ENCODE measurements around the gene PARP3. TPM values are rescaled to one million over a fixed set of nuclear protein-coding genes. Genes with fewer than 3 reads are reported as not detected.

Gene PARP3
- total RNA-seq, 1 donor from 2014 or later, result 29.5 TPM

DNA sequence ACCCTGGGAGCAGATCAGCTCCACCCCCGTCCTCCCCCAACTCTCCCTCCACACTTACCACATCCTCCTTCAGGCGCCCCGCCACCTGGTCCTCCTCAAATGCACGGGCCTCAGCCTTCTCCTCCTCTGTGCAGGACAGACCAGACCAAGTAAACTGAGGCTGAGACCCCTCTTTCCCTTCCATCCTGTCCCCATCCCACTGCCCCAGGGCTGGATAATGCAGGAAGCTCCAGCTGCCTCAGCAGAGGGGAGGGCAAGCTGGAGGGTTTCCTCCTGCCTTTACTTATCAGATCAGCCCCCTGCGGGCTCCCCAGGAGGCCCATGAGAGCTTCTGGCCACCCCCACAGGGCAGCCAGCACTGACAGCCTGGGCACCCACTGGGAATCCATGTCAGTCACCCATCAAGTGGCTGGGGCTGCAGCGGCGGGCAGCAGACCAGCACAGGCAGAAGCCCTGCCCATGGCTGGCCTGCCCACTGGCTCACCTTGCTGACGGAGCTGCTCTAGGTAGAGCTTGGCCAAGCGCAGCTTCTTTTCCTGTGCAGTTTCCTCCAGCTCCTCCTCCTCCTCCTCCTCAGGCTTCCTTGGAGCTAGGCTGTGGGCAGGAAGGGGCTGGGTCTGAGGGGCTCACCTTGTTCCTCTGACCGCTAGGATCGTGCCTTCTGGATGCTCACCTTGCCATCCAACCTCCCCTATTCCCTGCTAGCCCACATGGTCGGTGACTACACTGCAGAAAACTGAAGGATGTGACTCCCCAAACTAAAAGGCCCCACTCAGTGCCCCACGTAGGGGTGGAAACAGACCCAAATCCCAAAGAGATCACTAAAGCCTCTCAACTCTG lies 4.3 kb upstream of the PARP3 start:
- H3K36me3 ChIP-seq, result peaks cover 46 to 61% of the 10 kb centered on the region in 2 donors
- H3K9me3 ChIP-seq, result no peaks in the 10 kb centered on the region
- no peak overlapping the region for H3K4me3 ChIP-seq
- peak in 1 of 2 donors; percentile 61 for DNase-seq (ENCODE audit: low spot score in 2 of 2)
- no peaks in the 10 kb centered on the region for H3K27me3 ChIP-seq
- intact Hi-C loops (cut with DNase I), result no loop called here
- no peak overlapping the region for H3K27ac ChIP-seq
- TF ChIP-seq, protein P1, sequence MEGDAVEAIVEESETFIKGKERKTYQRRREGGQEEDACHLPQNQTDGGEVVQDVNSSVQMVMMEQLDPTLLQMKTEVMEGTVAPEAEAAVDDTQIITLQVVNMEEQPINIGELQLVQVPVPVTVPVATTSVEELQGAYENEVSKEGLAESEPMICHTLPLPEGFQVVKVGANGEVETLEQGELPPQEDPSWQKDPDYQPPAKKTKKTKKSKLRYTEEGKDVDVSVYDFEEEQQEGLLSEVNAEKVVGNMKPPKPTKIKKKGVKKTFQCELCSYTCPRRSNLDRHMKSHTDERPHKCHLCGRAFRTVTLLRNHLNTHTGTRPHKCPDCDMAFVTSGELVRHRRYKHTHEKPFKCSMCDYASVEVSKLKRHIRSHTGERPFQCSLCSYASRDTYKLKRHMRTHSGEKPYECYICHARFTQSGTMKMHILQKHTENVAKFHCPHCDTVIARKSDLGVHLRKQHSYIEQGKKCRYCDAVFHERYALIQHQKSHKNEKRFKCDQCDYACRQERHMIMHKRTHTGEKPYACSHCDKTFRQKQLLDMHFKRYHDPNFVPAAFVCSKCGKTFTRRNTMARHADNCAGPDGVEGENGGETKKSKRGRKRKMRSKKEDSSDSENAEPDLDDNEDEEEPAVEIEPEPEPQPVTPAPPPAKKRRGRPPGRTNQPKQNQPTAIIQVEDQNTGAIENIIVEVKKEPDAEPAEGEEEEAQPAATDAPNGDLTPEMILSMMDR (IDR thresholded peaks at IDR 0.05), result no peak
- H3K4me1 ChIP-seq, result peaks cover 7 to 16% of the 10 kb centered on the region in 2 donors

- H3K36me3 ChIP-seq, result peaks cover 37 to 50% of the 10 kb centered on the region in 2 donors
- intact Hi-C loops (cut with DNase I), result no loop called here
- TF ChIP-seq, protein P1 (IDR thresholded peaks at IDR 0.05), result no peak
- no peak overlapping the region for H3K4me3 ChIP-seq
- peaks cover 14 to 23% of the 10 kb centered on the region in 2 donors for H3K4me1 ChIP-seq
- no peaks in the 10 kb centered on the region for H3K9me3 ChIP-seq
- DNase-seq (ENCODE audit: low spot score in 2 of 2), result peak in 1 of 2 donors; percentile 49
- no peaks in the 10 kb centered on the region for H3K27me3 ChIP-seq
- H3K27ac ChIP-seq, result no peak overlapping the region
Measured at GRCh38 chr3:51938780-51939425, 3.3 kb upstream of the PARP3 start.

GRCh38 chr3:51940648-51941462 lies 1.3 kb upstream of the PARP3 start:
- DNase-seq (ENCODE audit: low spot score in 2 of 2), result peak in 1 of 2 donors; percentile 59
- TF ChIP-seq, protein P1 (IDR thresholded peaks at IDR 0.05), result no peak
- peak overlapping the region in 1 of 2 donors; percentile 69 for H3K27ac ChIP-seq
- peak overlapping the region; percentile 77 to 91 for H3K4me3 ChIP-seq
- no peaks in the 10 kb centered on the region for H3K9me3 ChIP-seq
- intact Hi-C loops (cut with DNase I), result loop anchor here (10.0 kb wide), 2 partner anchors 556 to 764 kb away; partner anchors contain the start of genes GLT8D1, MANF and SPCS1
- peaks cover 14 to 23% of the 10 kb centered on the region in 2 donors for H3K4me1 ChIP-seq
- peaks cover 18 to 31% of the 10 kb centered on the region in 2 donors for H3K36me3 ChIP-seq
- H3K27me3 ChIP-seq, result no peaks in the 10 kb centered on the region

GRCh38 chr3:51941463-51941797 lies 733 bp upstream of the PARP3 start:
- H3K4me1 ChIP-seq, result peaks cover 14 to 23% of the 10 kb centered on the region in 2 donors

More at GRCh38 chr3:51941463-51941797, 733 bp upstream of the PARP3 start:
- Histone ChIP-seq H3K27ac (peak overlapping the region; percentile 59 to 69), H3K27me3 (no peaks in the 10 kb centered on the region), H3K4me3 (peak overlapping the region; percentile 77 to 91), H3K9me3 (no peaks in the 10 kb centered on the region), H3K36me3 (peaks cover 12 to 25% of the 10 kb centered on the region in 2 donors)
- intact Hi-C loops (cut with DNase I), result loop anchor here (10.0 kb wide), 2 partner anchors 557 to 763 kb away; partner anchors contain the start of genes GLT8D1, MANF and SPCS1
- TF ChIP-seq, protein P1 (IDR thresholded peaks at IDR 0.05), result no peak
- DNase-seq (ENCODE audit: low spot score in 2 of 2), result no peak

Measured in ascending aorta (tissue), 2 donors.